WERI-Rb-1 (cell line): Measurements from ENCODE around the gene TSPAN5.

Source experiments
- DNase-seq: peaks from one replicate; pipeline ENCODE4 v3.0.0-alpha.2; 2020
- H3K27ac ChIP-seq: fragments of 250-450 bp; sonication (Bioruptor Pico); 2 replicates; pipeline ENCODE4 v1.5.1; 2020; ENCODE audit warnings: mild to moderate bottlenecking, moderate library complexity
- H3K27me3 ChIP-seq: fragments of 250-450 bp; sonication (Bioruptor Pico); 2 replicates; pipeline ENCODE4 v1.5.1; 2021; ENCODE audit warnings: mild to moderate bottlenecking, low read depth, moderate library complexity; ENCODE audit not compliant: insufficient read depth, severe bottlenecking
- H3K36me3 ChIP-seq: fragments of 250-450 bp; sonication (Bioruptor Pico); 2 replicates; pipeline ENCODE4 v1.5.1; 2020; ENCODE audit warnings: mild to moderate bottlenecking, moderate library complexity
- H3K4me3 ChIP-seq: 2 replicates; pipeline ENCODE4 v1.5.1; 2011; ENCODE audit warnings: low read depth, mild to moderate bottlenecking, control low read depth, low read length
- H3K9me3 ChIP-seq: fragments of 250-450 bp; sonication (Bioruptor Pico); 2 replicates; pipeline ENCODE4 v1.5.1; 2021; ENCODE audit warnings: mild to moderate bottlenecking, moderate library complexity; ENCODE audit not compliant: severe bottlenecking
- CTCF ChIP-seq: IDR thresholded peaks from 2 replicates; pipeline ENCODE4 v1.5.1; 2011; ENCODE audit warnings: low read depth, mild to moderate bottlenecking, control low read depth, inconsistent platforms, low read length

TSPAN5 gene

DNA sequence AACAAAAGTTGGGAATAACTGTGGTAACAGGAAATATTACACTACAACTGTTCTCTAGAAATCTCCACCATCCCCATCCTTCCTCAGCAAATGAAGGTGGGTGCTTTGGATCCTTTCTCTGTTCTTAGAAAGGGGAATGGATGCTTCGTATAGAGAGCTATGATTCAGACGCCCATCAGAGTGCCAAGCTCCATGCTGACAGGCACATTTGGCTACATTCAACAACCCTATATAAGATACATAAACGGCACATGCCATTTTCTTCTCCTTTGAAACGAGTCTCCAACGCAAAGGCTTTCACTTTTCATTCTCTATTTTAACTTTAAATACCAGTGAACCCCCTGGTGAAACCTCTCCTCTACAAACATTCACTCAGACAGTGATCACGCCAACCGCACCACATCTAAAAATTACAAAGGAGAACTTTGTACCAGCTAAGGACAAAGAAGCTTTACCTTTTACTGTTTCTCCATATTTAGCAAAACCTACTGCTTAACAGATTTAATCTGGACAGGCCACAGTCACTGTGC is 172.5 kb downstream of the TSPAN5 start:
- no peak overlapping the region for H3K27ac ChIP-seq
- DNase-seq, result no peak
- H3K36me3 ChIP-seq, result no peaks in the 10 kb centered on the region
- no peaks in the 10 kb centered on the region for H3K9me3 ChIP-seq
- no peak for TF ChIP-seq CTCF
- H3K4me3 ChIP-seq, result no peak overlapping the region
- no peaks in the 10 kb centered on the region for H3K27me3 ChIP-seq

GRCh38 chr4:98484031-98484430 is 174.4 kb downstream of the TSPAN5 start:
- Histone ChIP-seq H3K4me3 (no peak overlapping the region), H3K27me3 (no peaks in the 10 kb centered on the region), H3K9me3 (no peaks in the 10 kb centered on the region), H3K27ac (no peak overlapping the region), H3K36me3 (no peaks in the 10 kb centered on the region)
- TF ChIP-seq CTCF, result no peak
- DNase-seq, result no peak

DNA sequence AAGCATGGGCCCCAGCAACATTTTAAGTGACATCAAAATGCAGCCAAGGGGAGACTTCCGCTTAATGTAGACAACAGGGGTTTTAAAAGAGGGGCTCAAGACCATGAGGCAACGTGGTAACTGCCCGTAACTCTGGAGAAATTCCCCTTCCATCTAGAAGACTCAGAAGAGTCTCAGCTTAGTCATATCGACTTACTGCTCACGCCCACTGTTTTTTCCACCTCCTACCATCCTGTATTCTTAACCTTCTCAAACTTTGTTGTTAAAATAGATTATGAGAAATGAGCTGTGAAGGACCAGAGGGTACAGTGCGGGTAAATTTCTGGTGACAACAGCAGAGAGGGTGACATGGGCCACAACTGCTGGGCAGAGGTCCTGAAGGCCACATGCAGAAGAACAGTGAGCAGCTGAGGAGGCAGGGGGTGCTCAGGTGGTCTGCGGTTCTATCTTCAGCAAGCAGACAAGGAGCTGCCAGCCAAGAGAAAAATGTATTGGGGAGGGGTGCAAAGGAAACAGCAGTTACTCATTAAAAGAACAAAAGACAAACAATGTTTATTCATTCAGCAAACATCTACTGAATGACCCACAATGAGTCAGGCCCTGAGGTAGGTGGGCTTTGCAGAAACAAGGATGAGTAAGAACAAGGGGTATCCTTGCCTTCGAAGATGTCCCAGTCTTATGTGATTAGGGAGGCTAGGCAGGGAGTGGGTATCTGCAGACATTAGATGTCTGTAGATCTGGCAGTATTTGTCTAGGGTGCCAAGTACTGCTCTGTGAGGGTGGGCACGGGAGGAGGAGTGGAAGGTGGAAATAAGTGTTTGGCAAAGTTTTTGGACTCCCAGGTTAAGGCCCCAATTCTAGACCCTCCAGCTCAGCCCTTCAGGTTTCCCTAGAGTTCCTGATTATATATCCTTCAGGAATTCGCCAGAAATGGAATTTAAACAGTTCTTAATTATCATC is 175.3 kb downstream of the TSPAN5 start:
- no peaks in the 10 kb centered on the region for H3K9me3 ChIP-seq
- no peaks in the 10 kb centered on the region for H3K27me3 ChIP-seq
- H3K36me3 ChIP-seq, result peaks cover 5% of the 10 kb centered on the region
- no peak overlapping the region; the same call in 1 of the 2 replicates for H3K27ac ChIP-seq
- DNase-seq, result no peak
- TF ChIP-seq CTCF, result no peak
- H3K4me3 ChIP-seq, result no peak overlapping the region

DNA sequence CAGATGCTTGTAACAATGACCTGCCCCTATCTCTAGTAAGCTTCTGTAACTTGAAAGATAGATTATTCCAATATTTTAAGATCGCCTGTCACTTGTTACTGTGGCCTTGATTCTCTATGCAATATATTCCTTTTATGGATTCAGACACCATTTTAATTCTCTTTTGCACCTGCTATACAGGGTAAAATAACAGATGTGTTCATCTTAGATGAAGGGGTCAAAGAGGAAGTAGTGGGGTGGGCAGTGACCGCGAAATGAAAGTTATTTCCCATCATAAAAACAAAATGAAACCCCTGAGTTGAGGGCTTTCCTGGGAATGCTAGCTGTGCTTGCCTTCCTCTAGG is 175.9 kb downstream of the TSPAN5 start:
- Histone ChIP-seq H3K4me3 (no peak overlapping the region), H3K27ac (no peak overlapping the region; the same call in 1 of the 2 replicates), H3K36me3 (peaks cover 7% of the 10 kb centered on the region), H3K27me3 (no peaks in the 10 kb centered on the region), H3K9me3 (no peaks in the 10 kb centered on the region)
- TF ChIP-seq CTCF, result no peak
- no peak for DNase-seq

DNA sequence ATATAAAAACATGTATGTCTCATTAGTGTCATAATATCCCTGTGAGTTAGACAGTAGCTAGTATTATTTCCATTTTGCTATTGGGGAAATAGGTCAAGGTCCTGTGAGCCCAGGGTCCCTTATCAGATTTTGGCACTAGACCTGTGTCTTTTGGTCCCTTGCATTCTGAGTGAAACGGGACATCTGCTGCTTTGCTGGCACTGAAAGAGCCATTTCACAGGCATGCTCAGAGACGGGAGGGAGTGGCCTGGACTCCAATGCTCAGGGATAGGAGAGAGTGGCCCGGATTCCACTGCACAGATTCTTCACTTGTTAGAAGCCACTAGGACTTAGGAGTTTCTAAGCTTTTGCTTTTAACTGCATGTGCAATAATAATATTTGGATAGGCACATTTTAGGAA is 177.2 kb downstream of the TSPAN5 start:
- TF ChIP-seq CTCF, result no peak
- H3K36me3 ChIP-seq, result peaks cover 13% of the 10 kb centered on the region
- no peaks in the 10 kb centered on the region for H3K9me3 ChIP-seq
- H3K4me3 ChIP-seq, result no peak overlapping the region
- no peak for DNase-seq
- no peaks in the 10 kb centered on the region for H3K27me3 ChIP-seq
- no peak overlapping the region for H3K27ac ChIP-seq
